Activated CD8-positive, alpha-beta T cell treated with anti-CD3 and anti-CD28 coated beads for 36 hours (primary cell): ENCODE data around the gene RIMS1. TPM values are rescaled to one million over a fixed set of nuclear protein-coding genes. Genes with fewer than 3 reads are reported as not detected.

ENCODE experiments used
- ATAC-seq: fragments of 200-7000 bp; cut with Tn5 transposase; one replicate; pipeline ENCODE4 v1.10.0; 2021; ENCODE audit warnings: mild to moderate bottlenecking, moderate library complexity
- CTCF ChIA-PET: fragments of 350-600 bp; sonication (Branson Sonifier 250); formaldehyde crosslinking; loops from one replicate; lab custom pipeline; 2021; ENCODE audit warnings: antibody characterized with exemption; lab: Charles Lee
- POLR2A ChIA-PET: fragments of 350-600 bp; sonication (Branson Sonifier 250); formaldehyde crosslinking; loops from one replicate; lab custom pipeline; 2021; ENCODE audit warnings: antibody characterized with exemption; lab: Charles Lee
- DNase-seq: peaks from one replicate; pipeline ENCODE4 v3.0.0-alpha.2; 2020
- H3K27ac Mint-ChIP-seq: one replicate; pipeline ENCODE4 v1.8.0; 2021; ENCODE audit warnings: mild to moderate bottlenecking, mixed read lengths
- H3K27me3 Mint-ChIP-seq: one replicate; pipeline ENCODE4 v1.8.0; 2021; ENCODE audit warnings: mixed read lengths
- H3K36me3 Mint-ChIP-seq: one replicate; pipeline ENCODE4 v1.8.0; 2021; ENCODE audit warnings: low read depth, mixed read lengths
- H3K4me1 Mint-ChIP-seq: one replicate; pipeline ENCODE4 v1.8.0; 2021; ENCODE audit warnings: low read depth, mixed read lengths
- H3K4me3 Mint-ChIP-seq: one replicate; pipeline ENCODE4 v1.8.0; 2021; ENCODE audit warnings: mild to moderate bottlenecking, moderate library complexity, mixed read lengths
- H3K9me3 Mint-ChIP-seq: one replicate; pipeline ENCODE4 v1.8.0; 2021; ENCODE audit warnings: mixed read lengths
- intact Hi-C: fragments of 100-400 bp; cut with micrococcal nuclease; formaldehyde crosslinking; loops from one replicate; pipeline ENCODE4 v1.10.0; 2022
- total RNA-seq, 2 experiments: library from RNA; stranded (reverse); gene quantifications; one replicate each; pipeline ENCODE4 v1.2.3, GENCODE V29; 2021
- TF ChIP-seq, protein P1 (sequence below): fragments of 200-600 bp; IDR thresholded peaks from one replicate; pipeline ENCODE4 v1.8.0; 2022; ENCODE audit warnings: antibody characterized with exemption, mild to moderate bottlenecking

RIMS1 gene
- total RNA-seq, 2 experiments from 2014 or later = not detected

DNA sequence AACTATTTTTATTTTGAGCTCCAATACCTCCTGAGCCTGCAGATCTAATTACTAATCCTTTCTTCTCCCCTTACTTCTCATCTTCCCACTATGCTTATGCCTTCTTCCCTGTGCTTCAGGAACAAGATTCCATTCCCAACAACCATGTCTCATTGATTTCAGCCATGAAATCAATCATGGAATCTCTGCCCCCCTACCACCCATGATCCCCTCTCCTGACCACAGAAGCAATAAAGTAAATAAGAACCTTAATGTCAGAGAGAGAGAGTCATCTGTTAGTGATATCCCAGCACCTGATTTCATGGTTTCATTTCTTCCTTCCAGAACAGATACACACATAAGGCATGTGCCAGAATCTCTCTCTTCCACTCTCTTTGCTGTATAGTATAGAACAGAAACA lies 395.9 kb downstream of the RIMS1 start:
- TF ChIP-seq, protein P1, sequence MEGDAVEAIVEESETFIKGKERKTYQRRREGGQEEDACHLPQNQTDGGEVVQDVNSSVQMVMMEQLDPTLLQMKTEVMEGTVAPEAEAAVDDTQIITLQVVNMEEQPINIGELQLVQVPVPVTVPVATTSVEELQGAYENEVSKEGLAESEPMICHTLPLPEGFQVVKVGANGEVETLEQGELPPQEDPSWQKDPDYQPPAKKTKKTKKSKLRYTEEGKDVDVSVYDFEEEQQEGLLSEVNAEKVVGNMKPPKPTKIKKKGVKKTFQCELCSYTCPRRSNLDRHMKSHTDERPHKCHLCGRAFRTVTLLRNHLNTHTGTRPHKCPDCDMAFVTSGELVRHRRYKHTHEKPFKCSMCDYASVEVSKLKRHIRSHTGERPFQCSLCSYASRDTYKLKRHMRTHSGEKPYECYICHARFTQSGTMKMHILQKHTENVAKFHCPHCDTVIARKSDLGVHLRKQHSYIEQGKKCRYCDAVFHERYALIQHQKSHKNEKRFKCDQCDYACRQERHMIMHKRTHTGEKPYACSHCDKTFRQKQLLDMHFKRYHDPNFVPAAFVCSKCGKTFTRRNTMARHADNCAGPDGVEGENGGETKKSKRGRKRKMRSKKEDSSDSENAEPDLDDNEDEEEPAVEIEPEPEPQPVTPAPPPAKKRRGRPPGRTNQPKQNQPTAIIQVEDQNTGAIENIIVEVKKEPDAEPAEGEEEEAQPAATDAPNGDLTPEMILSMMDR = no peak
- H3K4me3 Mint-ChIP-seq = no peak overlapping the region
- POLR2A ChIA-PET = no interaction called here
- H3K27me3 Mint-ChIP-seq = no peaks in the 10 kb centered on the region
- no peaks in the 10 kb centered on the region for H3K9me3 Mint-ChIP-seq
- no peak for ATAC-seq
- intact Hi-C loops = no loop called here
- CTCF ChIA-PET = no interaction called here
- no peak overlapping the region for H3K27ac Mint-ChIP-seq
- no peaks in the 10 kb centered on the region for H3K4me1 Mint-ChIP-seq
- DNase-seq = no peak
- no peaks in the 10 kb centered on the region for H3K36me3 Mint-ChIP-seq

- POLR2A ChIA-PET = no interaction called here
- H3K27ac Mint-ChIP-seq = no peak overlapping the region
- intact Hi-C loops = no loop called here
- no peaks in the 10 kb centered on the region for H3K36me3 Mint-ChIP-seq
- H3K4me1 Mint-ChIP-seq = no peaks in the 10 kb centered on the region
- DNase-seq (no peak), ATAC-seq (no peak)
- no peaks in the 10 kb centered on the region for H3K27me3 Mint-ChIP-seq
- TF ChIP-seq, protein P1 = no peak
- CTCF ChIA-PET = interaction anchor here (0.8 kb wide), 1 partner anchor 10 kb away, joined by 3 read pairs; no protein-coding TSS in a partner anchor
- H3K4me3 Mint-ChIP-seq = no peak overlapping the region
- H3K9me3 Mint-ChIP-seq = no peaks in the 10 kb centered on the region
Measured at GRCh38 chr6:72283571-72283970, 397.2 kb downstream of the RIMS1 start.

GRCh38 chr6:72286911-72287311 lies 400.6 kb downstream of the RIMS1 start:
- ChIA-PET CTCF (no interaction called here), POLR2A (no interaction called here)
- DNase-seq (no peak), ATAC-seq (no peak)
- no peaks in the 10 kb centered on the region for H3K4me1 Mint-ChIP-seq
- no peak overlapping the region for H3K4me3 Mint-ChIP-seq
- TF ChIP-seq, protein P1 = no peak
- H3K27ac Mint-ChIP-seq = no peak overlapping the region
- intact Hi-C loops = no loop called here
- no peaks in the 10 kb centered on the region for H3K36me3 Mint-ChIP-seq
- no peaks in the 10 kb centered on the region for H3K27me3 Mint-ChIP-seq
- no peaks in the 10 kb centered on the region for H3K9me3 Mint-ChIP-seq

GRCh38 chr6:72287801-72288200 lies 401.5 kb downstream of the RIMS1 start:
- Mint-ChIP-seq H3K36me3 (no peaks in the 10 kb centered on the region), H3K27ac (no peak overlapping the region), H3K4me3 (no peak overlapping the region), H3K9me3 (no peaks in the 10 kb centered on the region), H3K27me3 (no peaks in the 10 kb centered on the region), H3K4me1 (no peaks in the 10 kb centered on the region)
- TF ChIP-seq, protein P1 = no peak
- CTCF ChIA-PET = no interaction called here
- intact Hi-C loops = no loop called here
- POLR2A ChIA-PET = no interaction called here
- DNase-seq (no peak), ATAC-seq (no peak)

GRCh38 chr6:72288592-72288991 lies 402.2 kb downstream of the RIMS1 start:
- Mint-ChIP-seq H3K9me3 (no peaks in the 10 kb centered on the region), H3K27me3 (no peaks in the 10 kb centered on the region), H3K27ac (no peak overlapping the region), H3K36me3 (no peaks in the 10 kb centered on the region), H3K4me3 (no peak overlapping the region), H3K4me1 (no peaks in the 10 kb centered on the region)
- ChIA-PET CTCF (no interaction called here), POLR2A (no interaction called here)
- DNase-seq = no peak
- TF ChIP-seq, protein P1 = no peak
- intact Hi-C loops = no loop called here
- no peak for ATAC-seq
